Measurements from ENCODE around the gene IQCC. TPM values are rescaled to one million over a fixed set of nuclear protein-coding genes. Genes with fewer than 3 reads are reported as not detected.

IQCC gene
- total and polyA plus RNA-seq, 2 experiments from 2014 or later: 1.5 TPM

DNA sequence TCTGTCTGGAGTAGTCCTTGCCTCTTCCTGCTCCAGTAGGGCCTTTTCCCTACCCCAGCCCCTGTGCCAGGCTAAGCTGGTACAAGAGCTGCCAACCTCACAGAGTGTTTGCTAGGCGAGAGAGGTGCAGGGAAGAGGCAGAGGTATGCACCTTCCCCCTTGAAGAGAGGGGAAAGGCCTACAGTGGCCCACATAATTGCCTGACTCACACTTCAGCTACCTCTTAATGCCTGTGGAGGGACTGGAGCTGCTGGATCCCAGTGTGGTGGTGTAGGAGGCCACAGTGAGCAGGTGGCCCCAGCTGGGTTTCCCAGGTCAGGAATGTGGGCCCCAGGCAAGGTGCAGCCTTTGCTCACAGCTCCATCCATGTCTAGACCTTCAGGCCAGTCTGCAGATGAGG is 8.4 kb upstream of the IQCC start:
- Histone ChIP-seq H4K20me1 (ENCODE audit: insufficient read depth, poor library complexity, severe bottlenecking) (no peaks in the 10 kb centered on the region), H3K79me2 (no peaks in the 10 kb centered on the region), H3K9me3 (ENCODE audit: low read depth) (no peaks in the 10 kb centered on the region), H3K27ac (no peak overlapping the region), H3K4me2 (no peak overlapping the region), H3K4me1 (ENCODE audit: insufficient read depth) (no peaks in the 10 kb centered on the region), H3K36me3 (replicated peaks; ENCODE audit: insufficient read depth, low read depth) (no peaks in the 10 kb centered on the region), H3K4me3 (no peak overlapping the region), H3K9me2 (replicated peaks; ENCODE audit: insufficient read depth) (no peaks in the 10 kb centered on the region), H3K27me3 (no peaks in the 10 kb centered on the region), H2AFZ (no peak overlapping the region)
- DNase-seq (ENCODE audit: low spot score): no peak
- WGBS (ENCODE audit: low lambda C conversion rate, missing lambda C conversion rate): 92% methylated on average over 1 of the region's 1 CpG
- TF ChIP-seq EZH2 (IDR thresholded peaks at IDR 0.05; ENCODE audit: borderline replicate concordance) (no peak), EZH2phosphoT487 (IDR thresholded peaks at IDR 0.05; ENCODE audit: low read depth, severe bottlenecking, unreplicated experiment) (no peak)
- TF ChIP-seq, protein P1, sequence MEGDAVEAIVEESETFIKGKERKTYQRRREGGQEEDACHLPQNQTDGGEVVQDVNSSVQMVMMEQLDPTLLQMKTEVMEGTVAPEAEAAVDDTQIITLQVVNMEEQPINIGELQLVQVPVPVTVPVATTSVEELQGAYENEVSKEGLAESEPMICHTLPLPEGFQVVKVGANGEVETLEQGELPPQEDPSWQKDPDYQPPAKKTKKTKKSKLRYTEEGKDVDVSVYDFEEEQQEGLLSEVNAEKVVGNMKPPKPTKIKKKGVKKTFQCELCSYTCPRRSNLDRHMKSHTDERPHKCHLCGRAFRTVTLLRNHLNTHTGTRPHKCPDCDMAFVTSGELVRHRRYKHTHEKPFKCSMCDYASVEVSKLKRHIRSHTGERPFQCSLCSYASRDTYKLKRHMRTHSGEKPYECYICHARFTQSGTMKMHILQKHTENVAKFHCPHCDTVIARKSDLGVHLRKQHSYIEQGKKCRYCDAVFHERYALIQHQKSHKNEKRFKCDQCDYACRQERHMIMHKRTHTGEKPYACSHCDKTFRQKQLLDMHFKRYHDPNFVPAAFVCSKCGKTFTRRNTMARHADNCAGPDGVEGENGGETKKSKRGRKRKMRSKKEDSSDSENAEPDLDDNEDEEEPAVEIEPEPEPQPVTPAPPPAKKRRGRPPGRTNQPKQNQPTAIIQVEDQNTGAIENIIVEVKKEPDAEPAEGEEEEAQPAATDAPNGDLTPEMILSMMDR (IDR thresholded peaks at IDR 0.05; ENCODE audit: poor library complexity): no peak

DNA sequence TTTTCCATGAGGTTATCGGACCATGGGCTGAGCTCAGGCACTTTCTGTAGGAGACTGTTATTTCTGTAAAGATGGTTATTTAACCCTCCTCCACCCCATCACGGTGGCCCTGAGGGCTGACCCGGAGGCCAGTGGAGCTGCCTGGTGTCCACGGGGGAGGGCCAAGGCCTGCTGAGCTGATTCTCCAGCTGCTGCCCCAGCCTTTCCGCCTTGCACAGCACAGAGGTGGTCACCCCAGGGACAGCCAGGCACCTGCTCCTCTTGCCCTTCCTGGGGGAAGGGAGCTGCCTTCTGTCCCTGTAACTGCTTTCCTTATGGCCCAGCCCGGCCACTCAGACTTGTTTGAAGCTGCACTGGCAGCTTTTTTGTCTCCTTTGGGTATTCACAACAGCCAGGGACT is 7.6 kb upstream of the IQCC start:
- DNase-seq (ENCODE audit: low spot score): no peak
- no peaks in the 10 kb centered on the region for H3K4me1 ChIP-seq (ENCODE audit: insufficient read depth)
- 78% methylated on average over 6 of the region's 6 CpGs for WGBS (ENCODE audit: low lambda C conversion rate, missing lambda C conversion rate)
- H3K79me2 ChIP-seq: no peaks in the 10 kb centered on the region
- TF ChIP-seq EZH2 (IDR thresholded peaks at IDR 0.05; ENCODE audit: borderline replicate concordance) (no peak), EZH2phosphoT487 (IDR thresholded peaks at IDR 0.05; ENCODE audit: low read depth, severe bottlenecking, unreplicated experiment) (no peak)
- TF ChIP-seq, protein P1 (IDR thresholded peaks at IDR 0.05; ENCODE audit: poor library complexity): no peak
- no peaks in the 10 kb centered on the region for H3K9me2 ChIP-seq (replicated peaks; ENCODE audit: insufficient read depth)
- no peak overlapping the region for H3K27ac ChIP-seq
- no peaks in the 10 kb centered on the region for H4K20me1 ChIP-seq (ENCODE audit: insufficient read depth, poor library complexity, severe bottlenecking)
- no peak overlapping the region for H2AFZ ChIP-seq
- no peaks in the 10 kb centered on the region for H3K36me3 ChIP-seq (replicated peaks; ENCODE audit: insufficient read depth, low read depth)
- no peak overlapping the region for H3K4me3 ChIP-seq
- no peaks in the 10 kb centered on the region for H3K27me3 ChIP-seq
- no peaks in the 10 kb centered on the region for H3K9me3 ChIP-seq (ENCODE audit: low read depth)
- H3K4me2 ChIP-seq: no peak overlapping the region

DNA sequence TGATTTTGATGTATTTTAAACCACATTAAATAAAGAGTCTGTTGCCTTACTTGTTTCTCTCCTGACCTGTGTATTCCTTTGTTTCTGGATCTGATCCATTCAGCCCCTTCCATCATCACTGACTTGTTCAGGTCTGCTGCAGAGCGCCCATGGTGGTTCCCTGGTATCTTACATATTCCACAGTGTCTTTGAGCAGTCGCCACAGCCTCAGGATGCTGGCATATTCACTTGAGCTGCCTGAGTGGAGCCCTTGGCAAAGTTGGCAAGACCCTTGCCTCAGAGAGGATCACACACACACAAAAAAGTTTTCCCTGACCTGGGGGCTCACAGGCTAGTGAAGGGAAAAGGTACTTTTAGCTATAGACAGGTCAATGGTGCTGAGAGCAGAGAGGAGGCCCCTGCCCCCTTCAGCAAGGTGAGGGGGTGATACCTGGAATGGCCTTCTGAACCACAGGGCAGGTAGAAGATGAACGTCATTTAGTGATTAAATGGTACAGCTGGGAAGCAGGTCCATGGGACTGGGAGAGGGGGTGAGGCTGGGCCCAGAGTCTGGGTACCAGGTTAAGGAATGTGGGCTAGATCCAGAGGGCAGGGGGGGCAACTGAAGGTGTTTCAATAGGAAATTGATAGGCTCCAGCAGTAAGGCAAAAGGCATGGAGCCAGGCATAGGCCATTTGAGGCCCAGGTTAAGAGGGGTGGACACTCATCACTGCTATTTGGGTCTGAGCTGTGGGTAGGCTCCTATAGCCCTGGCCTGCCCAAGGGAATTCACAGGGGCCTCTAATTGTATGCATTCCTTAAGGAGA is 7.0 kb upstream of the IQCC start:
- Histone ChIP-seq H3K27ac (no peak overlapping the region), H3K27me3 (no peaks in the 10 kb centered on the region), H4K20me1 (ENCODE audit: insufficient read depth, poor library complexity, severe bottlenecking) (no peaks in the 10 kb centered on the region), H3K79me2 (no peaks in the 10 kb centered on the region), H3K4me1 (ENCODE audit: insufficient read depth) (no peaks in the 10 kb centered on the region), H3K36me3 (replicated peaks; ENCODE audit: insufficient read depth, low read depth) (no peaks in the 10 kb centered on the region), H3K4me2 (no peak overlapping the region), H2AFZ (no peak overlapping the region), H3K9me2 (replicated peaks; ENCODE audit: insufficient read depth) (no peaks in the 10 kb centered on the region), H3K9me3 (ENCODE audit: low read depth) (no peaks in the 10 kb centered on the region), H3K4me3 (no peak overlapping the region)
- TF ChIP-seq EZH2 (IDR thresholded peaks at IDR 0.05; ENCODE audit: borderline replicate concordance) (no peak), EZH2phosphoT487 (IDR thresholded peaks at IDR 0.05; ENCODE audit: low read depth, severe bottlenecking, unreplicated experiment) (no peak)
- TF ChIP-seq, protein P1 (IDR thresholded peaks at IDR 0.05; ENCODE audit: poor library complexity): no peak
- WGBS (ENCODE audit: low lambda C conversion rate, missing lambda C conversion rate): 90% methylated on average over 3 of the region's 3 CpGs
- DNase-seq (ENCODE audit: low spot score): no peak

Measured in hepatocyte (in vitro differentiated cells).